Stomach (tissue), 4 donors: ENCODE measurements around the gene IREB2.

Experiments used
- CTCF ChIP-seq, 7 experiments: fragments of 450-650 bp in 4 of 7; fragments of 200-600 bp in 3 of 7; sonication (generic) in 3 of 7; IDR thresholded peaks; one replicate each; pipeline ENCODE4 v1.5.1; 2016 to 2019; ENCODE audit warnings: antibody characterized with exemption in 7 of 7, control low read depth in 2 of 7, mild to moderate bottlenecking in 1 of 7
- POLR2A ChIP-seq, 4 donors: fragments of 450-650 bp; IDR thresholded peaks; one replicate each; pipeline ENCODE4 v1.6.1; 2016; ENCODE audit warnings: antibody characterized with exemption in 4 of 4, control low read depth in 2 of 4, mild to moderate bottlenecking in 1 of 4, moderate library complexity in 1 of 4

GRCh38 chr15:78427953-78428352, 10.1 kb upstream of the IREB2 start:
- TF ChIP-seq CTCF (IDR thresholded peaks at IDR 0.05), result no peak
- no peak for TF ChIP-seq POLR2A (IDR thresholded peaks at IDR 0.05)
